GM18498 (cell line): ENCODE measurements around the gene PPFIA1.
"Not testable (repeated sequence)": the region's sequence is repeated elsewhere in the genome, so short reads cannot be mapped to it uniquely, and the experiment has no call there.

Experiments
- ATAC-seq: cut with Tn5 transposase; IDR thresholded peaks from one replicate; pipeline ENCODE4 v1.9.1; 2021; ENCODE audit warnings: mild to moderate bottlenecking, moderate library complexity; ENCODE audit not compliant: unreplicated experiment

PPFIA1 gene

DNA sequence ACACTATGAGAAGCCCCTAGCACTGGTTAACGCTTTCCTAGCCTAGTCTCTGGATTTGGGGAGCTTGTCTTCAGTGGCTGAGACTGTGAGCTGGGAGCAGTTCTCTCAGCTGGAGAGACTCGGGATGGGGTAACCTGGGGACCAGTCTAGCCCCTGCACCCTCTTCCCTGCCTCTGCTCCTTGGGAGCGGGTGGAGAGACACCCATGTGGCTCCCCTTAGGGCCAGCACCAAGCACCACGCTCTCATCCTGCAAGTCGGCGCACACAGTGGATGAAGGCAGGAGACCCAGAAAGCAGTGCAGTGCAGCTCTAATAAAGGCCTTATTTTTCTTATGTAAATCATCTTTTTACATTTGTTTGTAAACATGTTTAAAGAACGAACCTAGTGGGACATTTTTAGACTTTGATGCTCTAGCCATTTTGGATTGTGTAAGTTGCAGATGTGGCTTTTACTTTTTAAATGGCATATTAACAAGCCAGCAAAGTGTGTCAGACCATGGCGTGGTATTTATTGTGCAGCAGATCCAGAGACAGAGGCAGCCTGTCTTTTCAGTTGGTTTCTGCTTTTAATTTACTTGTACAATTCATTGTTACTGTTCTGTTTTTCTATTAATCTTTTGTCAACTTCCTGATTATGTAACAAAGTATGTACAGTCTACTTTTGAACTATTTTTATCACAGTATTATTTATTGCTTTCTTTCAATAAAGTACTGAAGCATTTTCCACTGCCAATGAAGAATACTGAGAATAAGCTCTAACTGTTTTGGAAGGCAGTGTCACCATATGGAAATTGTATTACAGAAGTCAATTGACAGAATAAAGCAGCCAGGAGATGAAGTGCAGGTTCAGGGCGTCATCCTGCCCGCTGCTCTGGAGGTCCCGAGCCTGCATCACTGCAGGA, 113.4 kb downstream of the PPFIA1 start:
- no peak for ATAC-seq

DNA sequence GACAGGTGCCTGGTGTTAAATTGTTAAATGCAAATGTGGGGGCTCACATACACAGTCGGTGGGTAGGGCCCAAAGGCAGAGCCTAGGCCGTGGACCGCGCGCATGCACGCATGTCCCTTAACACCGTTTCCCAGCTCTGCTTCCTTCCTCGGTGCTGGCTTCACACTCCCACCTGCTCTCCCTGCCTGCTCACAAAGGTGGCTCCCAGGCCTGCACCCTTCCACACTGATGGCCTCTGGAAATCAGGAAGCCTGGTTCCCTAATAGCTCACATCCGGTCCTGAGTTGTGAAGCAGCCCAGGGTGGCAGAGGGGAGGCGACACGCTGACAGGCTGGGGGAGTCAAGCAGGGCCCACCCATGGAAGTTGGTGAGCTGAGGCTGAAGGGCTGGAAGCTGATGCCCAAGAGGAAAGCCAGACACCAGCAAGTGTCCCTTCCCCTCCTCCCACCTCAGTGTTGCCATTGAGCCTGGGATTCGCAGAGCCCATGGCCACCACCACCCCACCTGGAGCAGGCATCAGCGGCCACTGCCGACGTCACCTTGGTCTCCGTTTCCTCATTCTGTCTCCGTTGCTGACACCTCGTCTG, 114.2 kb downstream of the PPFIA1 start:
- ATAC-seq: no peak

DNA sequence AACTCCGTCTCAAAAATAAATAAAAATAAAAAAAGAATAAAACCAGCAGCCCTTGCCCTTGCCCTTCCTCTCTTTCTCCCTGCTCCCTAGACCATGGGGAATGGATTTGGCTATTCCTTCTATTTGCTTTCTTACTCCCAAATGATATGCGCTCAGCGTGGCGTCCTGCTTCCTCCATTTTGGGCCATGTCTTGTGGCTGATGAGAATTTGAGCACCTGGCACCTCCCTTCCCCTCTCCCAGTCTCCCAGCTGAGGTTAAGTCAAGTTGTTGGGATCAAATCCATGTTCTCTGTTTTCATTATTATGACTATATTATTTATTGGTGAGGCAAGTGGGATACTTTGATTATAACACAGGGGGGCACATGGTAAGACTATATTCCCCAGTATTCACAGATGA, 117.1 kb downstream of the PPFIA1 start:
- no peak for ATAC-seq

DNA sequence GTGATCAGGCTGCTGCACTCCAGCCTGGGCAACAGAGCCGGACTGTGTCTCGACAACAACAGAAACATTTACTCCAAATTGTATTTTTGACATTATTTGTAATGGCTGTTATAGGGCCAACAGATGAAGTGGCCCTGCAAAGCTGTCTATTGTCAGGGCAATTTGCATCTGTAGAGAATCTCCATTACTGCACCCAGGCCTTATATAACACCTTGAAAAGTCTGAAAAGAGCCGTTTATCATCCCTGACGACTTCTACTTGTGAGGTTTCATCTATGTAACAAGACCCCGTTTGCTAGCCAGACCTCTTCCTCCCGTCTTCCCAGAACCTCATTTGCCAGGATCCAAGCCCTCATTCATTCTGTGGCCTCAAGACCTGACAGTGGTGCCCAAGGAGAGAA, 118.7 kb downstream of the PPFIA1 start:
- ATAC-seq: no peak

DNA sequence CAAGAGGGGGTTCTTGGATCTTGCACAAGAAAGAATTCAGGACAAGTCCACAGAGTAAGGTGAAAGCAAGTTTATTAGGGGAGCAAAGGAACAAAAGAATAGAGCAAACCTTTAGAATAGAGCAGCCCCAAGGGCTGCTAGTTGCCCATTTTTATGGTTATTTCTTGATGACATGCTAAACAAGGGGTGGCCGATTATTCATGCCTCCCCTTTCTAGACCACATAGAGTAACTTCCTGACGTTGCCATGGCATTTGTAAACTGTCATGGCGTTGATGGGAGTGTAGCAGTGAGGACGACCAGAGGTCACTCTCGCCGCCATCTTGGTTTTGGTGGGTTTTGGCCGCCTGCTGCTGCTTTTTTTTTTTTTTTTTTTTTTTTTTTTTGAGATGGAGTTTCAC, 120.4 kb downstream of the PPFIA1 start:
- ATAC-seq: not testable (repeated sequence)

DNA sequence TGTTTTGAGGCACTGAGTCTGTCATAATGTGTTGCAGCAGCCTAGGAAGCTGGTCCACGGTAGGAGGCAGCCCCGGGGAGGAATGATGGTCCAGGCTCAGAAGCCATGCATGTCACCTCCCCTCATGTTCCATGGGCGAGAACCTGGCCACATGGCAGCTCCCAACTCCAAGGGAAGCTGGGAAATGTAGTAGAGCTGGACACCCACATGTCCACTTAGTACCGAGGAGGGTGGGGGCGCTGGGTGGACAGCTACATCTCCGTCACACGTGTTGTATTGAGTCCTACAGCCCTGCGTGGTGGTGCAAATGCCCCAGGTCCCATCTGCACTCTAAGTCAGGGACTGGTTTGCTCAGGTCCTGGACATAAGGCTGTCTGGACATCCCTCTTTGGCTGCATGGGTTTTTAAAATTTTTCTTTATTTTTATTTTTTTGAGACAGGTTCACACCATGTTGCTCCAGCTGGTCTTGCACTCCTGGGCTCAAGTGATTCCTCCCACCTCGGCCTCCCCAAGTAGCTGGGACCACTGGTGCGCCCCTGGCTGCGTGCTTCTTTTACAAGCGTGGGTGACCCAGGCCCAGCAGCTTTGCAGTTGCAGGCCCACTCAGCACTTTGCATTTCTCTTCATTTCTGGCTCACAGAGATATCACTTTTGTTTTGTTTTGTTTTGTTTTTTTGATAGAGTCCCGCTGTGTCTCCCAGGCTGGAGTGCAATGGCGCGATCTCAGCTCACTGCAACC, 123.9 kb downstream of the PPFIA1 start:
- no peak for ATAC-seq

DNA sequence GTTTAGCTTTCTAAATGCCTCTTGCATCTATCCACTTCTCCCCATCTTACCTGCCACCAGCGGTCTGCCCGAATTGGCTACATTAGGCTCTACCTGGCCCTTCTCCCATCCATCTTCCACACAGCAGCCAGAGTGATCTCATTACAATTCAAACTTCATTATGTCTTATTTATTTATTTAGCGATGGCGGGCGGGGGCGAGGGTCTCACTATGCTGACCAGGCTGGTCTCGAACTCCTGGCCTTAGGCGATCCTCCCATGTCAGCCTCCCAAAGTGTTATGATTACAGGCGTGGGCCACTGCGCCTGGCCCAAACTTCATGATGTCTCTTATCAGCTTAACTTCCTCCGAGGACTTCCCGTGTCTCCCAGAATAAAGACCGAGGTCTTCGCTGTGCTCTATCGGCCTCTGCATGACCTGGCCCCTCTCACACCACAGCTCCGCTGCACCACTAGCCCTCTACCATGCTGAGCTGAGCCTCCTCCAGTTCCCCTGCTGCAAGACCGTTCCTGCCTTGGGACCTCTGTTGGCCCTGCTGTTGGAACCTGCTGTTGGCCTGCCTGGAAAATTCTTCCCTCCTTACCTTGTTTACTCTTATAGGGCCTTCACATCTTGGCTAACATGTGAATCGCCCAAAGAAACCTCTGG, 127.0 kb downstream of the PPFIA1 start:
- peak; percentile 5 for ATAC-seq

DNA sequence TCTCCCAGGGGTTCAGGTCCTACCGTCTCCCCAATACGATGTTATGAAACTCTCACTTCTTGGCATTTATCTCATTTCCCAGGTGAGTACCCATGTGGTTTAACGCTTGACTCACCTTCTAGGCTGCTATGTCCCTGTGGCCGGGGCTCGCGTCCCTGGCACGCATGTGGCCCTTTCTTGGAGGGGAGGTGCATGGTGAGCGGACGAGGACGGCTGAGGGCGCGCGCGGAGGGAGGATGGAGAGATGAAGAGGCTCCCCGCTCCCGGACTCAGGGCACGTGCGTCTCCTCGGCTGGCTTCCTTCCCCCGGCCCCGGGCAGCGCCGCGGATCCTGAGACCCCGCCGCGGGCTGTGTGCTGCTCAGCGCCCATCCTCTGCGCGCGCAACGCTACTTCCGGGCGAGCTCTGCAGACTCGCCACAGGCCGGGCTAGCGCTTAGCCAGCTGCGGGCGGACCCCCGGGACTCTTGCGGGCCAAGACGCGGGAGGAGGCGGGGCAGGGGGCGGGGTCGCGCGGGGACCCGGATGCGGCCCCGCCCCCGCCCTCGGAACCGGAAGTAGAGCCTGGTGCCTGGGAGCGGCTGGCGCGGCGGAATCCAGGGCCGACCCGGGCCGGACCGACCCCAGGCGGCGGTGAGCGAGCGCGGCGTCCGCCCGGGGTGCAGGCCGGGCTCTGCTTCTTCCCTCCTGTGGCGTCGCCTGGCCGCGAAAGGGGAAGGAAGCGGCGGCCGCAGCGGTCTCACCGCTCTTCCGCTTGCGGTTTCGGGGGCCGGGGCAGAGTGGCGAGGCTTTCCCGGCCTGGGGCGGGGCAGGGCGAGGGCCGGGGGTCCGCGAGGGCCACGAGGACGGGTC, 127.7 kb downstream of the PPFIA1 start, which contains the start of gene CTTN:
Gene CTTN (plus strand): TSS at position 547 of the 851 bp plus-strand sequence. CDS start 8,769 bp downstream, outside the sequence.
- peak; percentile 61 for ATAC-seq

DNA sequence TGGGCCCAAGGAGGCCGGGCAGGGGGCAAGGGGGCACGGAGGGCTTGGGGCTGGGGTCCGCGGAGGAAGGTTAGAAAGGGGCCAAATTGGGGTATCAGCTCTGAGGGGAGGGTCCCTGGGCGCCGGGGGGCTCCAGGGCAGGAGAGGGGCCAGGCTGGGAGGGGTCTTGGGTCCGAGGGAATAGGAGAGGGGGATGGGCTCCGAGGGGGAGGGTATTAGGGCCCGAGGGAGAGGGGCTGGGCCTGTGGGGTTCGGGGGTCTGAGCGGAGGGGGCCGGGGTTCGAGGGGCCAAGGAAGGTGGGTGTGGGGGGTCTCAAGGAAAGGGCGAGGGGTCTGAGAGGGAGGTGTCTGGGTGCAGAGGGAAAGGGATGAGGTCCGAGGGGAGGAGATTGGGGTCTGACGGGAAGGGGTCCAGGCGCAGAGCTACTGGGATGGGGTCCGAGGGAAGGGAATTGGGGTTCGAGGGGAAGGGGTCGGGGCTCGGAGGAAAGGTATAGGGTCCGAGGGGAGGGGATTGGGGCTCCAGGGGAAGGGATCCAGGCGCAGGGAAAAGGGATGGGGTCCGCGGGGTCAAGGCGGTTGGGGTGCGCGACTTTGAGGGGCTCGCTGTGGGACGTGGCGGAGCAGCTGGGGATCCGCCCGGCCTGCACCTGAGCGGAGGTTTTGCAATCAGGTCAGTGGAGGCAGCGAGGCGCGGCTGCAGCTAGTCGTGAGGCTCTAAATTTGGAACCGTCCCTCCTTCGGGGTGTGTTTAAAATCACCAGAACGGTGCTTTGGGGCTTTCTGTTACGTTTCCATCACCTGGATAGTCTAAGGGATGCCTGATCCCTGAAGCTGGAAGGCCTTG, 128.6 kb downstream of the PPFIA1 start:
- no peak for ATAC-seq

DNA sequence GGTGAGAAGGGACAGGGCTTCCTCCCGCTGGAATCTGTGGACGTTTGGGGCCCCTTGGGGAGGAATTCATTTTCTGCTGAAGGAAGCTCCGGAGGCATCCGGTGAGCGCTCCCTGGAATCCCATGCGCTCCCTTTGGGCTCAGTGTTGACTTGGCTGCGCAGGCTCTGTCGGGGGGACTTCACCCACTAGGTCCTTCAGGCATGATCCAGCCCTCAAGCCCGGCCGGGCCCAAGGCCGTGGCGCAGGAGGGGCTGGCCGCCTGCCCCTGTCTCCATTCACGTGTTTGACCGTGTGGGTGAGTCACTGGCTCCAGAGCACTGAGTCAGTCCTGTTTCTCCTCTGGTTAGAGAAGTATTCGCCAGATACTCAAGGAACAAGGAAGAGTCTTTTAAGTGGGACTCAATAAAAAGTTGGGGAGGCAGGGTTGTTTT, 129.2 kb downstream of the PPFIA1 start:
- no peak for ATAC-seq

DNA sequence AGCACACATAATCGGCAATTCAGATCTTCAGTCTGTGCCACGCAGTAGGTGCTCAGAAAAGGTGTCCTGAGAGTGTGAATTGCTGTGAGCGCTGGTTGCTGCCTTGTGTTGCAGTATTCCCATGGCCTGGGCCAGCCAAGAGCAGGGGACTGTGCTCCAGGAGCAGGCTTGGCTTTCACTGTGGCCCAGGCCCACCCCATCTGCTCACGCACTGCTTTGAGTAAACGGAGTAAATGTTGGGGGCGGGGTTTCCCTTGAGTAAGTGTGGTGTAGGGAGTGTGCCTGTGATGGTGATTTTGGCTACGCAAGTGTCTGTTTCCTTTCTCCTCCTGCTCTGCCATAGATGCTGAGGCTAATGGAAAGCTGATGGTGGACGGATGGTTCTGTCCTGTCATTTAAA, 130.2 kb downstream of the PPFIA1 start:
- no peak for ATAC-seq

DNA sequence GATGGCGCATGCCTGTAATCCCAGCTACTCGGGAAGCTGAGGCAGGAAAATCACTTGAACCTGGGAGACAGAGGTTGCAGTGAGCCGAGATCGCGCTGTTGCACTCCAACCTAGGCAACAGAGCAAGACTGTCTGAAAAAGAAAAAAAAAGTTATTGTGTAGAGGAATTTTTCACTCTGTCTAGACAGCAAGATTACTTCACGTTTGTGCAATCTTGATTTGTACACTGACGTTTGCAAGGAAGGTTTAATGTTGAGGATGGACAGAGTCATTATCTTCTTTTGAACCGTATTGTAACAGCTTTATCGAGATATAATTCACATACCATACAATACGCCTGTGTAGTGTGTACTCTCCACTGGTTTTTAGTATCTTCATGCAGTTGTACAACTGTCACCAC, 131.5 kb downstream of the PPFIA1 start:
- no peak for ATAC-seq

DNA sequence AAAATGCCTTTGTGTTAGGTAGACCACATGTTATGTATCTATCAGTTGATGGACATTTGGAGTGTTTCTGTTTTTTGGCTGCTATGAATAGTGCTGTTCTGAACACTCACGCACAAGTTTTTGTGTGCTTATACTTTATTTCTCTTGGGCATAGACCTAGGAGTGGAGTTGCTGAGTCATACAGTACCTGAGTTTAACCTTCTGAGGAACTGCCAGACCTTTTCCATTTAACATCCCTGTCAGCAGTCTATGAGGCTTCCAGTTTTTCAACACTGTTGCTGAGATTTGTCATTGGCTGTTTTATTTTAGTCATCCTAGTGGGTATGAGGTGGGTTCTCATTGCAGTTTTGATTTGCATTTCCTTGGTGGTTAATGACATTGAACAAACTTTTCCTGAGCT, 132.2 kb downstream of the PPFIA1 start:
- ATAC-seq: no peak

DNA sequence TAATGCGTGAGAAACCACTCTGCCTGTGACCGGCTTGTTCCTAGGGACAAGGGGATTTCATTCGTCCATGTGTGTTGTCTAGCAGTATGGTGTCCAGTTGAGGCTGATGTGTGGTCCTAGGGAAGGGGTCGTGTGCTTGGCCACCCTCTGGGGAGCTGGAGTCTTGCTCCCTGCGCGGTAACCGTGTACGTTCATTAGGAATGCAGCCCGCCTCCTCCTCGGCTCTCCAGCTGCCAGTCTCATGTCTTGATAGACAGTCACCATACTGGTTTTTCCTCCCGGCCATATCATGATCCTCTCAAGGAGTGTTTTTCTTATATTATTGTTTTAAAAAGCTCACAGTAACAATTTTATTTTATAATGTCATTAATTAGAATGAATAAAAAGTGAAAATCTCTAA, 133.8 kb downstream of the PPFIA1 start:
- no peak for ATAC-seq

DNA sequence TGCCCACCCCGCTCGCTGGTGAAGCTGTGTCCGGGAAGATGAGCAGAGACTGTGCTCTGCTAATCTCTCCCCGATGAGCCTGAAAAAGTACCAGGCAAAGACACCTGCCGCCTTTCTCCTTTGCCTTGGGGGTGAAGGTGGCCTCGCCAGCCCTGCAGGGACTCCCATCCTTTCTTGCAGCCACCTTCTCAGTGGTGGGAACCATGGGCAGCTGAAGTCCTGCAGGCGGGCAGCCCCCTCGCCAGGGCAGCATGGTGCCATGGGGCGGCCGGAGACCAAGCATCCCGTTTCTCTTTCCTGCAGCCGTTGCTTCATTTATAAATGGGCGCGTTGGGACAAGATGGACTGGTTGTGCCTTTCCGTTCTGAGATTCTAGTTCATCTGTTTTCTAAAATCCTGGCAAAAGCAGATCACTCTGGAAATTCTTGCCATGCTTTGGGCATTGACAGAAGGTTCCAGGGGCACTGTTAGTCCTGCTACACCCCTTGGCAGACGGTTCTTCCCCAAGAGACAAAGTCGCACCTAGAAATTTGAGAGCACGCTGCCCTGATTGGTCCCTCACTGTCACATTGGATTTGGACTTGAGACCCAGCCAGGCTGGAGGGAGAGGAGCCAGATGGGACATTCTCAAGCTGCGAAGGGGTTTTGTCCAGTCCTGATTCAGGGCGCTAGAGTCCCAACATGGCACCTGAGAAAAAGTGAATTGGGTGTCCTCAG, 135.3 kb downstream of the PPFIA1 start:
- ATAC-seq: no peak

DNA sequence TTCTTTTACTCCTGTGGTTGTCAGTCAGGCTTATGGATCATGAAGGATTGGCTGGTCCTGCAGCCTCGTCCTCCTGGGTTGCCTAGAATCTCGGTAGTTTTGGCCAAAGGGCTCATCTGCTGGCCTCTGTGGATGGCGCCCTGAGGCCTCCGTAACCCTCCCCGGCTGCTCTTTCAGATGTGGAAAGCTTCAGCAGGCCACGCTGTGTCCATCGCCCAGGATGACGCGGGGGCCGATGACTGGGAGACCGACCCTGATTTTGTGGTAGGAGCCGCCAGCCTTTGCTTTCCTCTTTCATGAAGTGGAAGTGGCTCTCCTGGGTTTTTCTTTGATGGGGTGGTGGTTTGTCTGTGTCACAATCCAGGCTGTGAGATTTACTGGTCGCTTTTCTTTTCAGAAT, 136.6 kb downstream of the PPFIA1 start:
- ATAC-seq: no peak

DNA sequence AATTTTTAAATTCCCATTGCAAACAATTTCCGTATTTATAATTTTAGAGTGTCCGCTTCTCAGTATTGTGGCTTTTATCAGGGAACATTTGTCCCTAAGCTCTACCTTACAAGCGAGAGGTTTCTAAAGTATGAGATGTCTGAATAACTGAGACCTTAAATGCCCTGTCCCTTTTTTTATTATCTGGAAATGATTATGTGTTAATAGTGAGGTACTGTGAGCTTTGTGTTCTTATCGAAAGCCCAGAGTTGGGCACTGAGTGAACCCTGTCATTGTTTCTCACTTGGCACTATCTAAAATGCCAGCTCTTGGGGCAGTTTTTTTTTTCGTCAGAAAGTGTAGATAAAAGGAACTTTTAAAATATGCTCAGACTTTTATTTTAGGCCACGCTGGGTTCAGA, 137.3 kb downstream of the PPFIA1 start:
- ATAC-seq: no peak

DNA sequence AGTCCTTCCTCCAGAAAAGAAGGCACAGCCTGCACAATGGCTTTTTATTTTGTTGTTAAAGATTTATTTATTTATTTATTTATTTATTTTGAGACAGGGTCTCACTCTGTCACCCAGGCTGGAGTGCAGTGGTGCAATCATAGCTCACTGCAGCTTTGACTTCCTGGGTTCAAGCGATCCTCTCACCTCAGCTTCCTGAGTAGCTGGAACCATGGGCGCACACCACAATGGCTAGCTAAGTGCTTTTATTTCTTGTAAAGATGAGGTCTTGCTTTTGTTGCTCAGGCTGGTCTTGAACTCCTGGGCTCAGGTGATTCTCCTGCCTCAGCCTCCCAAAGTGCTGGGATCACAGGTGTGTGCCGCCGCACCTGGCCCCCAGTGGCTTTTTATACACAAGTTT, 137.8 kb downstream of the PPFIA1 start:
- not testable (repeated sequence) for ATAC-seq

DNA sequence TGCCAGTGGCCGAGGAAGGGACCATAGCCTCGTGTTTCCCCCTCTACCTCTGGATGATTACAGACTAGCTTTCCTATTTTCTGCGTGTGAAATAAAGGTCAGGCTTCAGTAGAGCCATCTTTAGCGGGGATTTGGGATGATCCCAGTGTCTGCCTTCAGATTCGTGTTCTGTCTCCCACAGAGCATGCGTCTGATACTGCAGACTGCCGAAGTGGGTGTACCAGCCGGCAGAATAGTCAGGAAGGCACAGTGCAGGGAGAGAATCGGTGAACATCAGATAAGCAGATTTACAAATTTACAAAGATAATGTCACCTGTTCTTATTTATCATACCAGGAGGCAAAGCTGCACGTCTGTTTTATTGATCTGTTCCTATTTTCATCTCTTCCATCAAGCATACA, 138.9 kb downstream of the PPFIA1 start:
- ATAC-seq: no peak
